NCI-H1694 (cell line): ENCODE measurements around the gene MAP3K10.

Experiments used
- DNase-seq: peaks from one replicate; lab custom pipeline; 2025; lab: John Stamatoyannopoulos, UW

Gene MAP3K10

DNA sequence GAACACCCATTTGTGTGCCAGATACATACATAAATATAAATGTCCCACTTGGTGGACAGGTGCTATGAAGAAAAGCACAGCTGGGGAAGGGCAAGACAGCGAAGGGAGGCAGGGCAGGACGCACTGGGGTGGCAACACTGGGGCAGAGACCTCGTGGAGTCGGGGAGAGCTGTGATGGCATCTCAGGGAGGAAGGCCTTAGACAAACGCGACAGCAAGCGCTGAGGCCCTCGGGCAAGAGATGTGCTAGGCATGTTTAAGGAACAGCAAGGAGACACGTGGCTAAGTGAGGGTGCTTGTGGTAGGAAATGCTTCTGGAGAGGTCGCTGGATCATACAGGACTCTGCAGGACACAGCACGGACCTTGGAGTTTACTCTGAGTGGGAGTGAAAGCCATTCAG is 58.6 kb downstream of the MAP3K10 start:
- no peak for DNase-seq

DNA sequence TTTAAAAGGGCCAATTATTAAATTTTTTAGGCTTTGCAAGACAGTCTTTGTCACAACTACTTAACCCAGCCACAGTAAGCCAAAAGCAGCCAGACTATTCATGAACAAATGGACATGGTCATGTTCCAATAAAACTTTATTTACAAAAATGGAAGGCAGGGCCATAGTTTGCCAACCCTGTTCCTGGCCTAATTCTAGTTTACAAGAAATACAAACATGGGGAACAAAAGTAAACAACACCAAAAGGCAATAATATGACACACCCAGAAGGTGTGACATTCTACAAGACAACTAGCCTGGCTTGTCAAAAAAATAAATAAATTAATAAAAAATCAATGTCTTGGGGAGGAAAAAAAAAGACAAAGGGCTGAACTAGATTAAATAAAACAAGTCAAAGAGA is 60.0 kb downstream of the MAP3K10 start:
- no peak for DNase-seq

DNA sequence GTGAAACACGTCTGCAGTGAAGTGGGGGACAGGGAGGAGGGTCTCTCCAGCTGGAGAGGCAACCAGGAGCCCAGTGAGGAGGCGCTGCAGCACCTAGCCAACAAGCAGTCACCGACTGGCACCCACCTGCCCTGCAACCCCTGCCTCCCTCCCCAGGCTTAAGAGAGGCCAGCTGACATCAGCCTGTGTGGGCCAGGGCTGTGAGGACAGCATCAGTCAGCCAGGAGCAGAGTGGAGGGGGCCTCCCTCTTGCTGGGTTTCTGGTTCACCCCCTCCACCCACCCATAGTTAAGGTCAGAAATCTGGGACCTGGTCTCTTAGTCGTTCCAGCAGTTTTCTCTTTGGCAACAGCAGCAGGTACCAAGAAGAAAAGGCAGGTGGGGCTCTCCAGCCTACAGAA is 60.8 kb downstream of the MAP3K10 start:
- DNase-seq = no peak

DNA sequence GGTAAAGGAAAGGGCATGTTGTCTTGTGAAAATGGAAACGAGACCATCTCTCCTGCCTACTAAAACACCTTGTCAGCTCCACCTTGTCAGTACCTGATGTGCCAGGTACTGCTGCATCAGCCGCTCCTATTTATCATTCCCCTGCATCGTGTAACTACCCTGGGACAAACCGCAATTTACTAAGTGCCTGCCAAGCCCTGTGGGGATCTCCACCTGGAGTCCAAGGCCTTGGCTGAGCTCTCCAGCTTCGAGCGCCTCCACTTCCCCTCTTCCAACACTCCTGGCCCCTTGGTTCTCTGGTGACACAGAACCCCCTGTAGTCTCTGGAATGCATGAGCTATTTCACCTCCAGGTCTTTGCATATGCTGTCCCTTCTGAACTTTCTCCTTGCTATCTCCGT is 61.2 kb downstream of the MAP3K10 start:
- no peak for DNase-seq

DNA sequence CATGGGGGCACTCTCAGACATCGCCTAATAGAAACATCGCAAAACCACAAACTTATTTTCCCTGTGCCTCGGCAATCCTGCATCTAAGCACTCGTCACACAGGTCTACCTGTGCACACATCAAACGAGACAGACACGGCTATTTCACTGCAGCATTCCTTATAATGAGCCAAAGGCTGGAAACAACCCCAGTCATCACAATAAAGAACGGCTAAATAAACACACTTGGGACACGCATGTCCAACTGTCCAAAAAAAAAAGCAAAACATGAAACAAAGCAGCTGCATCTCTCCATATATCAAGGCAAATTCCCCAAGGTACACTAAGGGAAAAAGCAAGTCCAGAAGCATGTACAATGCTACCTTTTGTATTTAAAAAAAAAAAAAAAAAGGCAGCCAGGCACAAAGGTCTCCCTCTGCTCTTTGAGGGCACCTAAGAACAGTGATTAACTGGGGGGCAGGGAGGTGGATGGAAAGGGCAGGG is 62.4 kb downstream of the MAP3K10 start:
- DNase-seq = no peak

DNA sequence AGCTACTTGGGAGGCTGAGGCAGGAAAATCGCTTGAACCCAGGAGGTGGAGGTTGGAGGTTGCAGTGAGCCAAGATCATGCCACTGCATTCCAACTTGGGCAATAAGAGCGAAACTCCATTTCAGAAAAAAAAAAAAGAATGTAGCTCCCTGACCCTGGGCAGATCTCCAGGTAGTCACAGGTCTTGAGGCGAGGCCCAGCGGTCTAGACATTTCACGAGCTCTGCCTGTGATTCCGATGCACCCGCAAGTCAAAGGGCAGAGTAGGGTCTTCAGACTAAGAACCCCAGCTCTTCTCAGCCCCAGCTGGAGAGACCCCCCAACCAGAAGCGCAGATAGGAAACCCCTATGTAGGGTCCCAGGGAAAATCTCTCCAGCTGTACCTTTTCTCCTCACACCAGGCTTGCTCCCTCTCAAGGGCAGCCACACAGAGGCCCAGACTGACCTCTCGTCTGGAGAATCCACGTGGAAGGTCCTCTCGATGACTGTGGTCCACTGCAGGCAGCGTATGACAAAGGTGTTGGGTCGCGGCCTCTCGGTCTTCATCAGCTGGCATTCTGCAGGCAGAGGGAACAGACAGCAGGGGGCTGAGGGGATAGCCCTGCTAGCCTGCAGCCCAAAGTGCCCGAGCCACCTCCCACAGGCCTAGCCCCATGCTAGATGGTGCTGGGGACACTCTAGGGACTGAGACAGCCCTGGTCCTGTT is 63.6 kb downstream of the MAP3K10 start:
- DNase-seq = no peak

DNA sequence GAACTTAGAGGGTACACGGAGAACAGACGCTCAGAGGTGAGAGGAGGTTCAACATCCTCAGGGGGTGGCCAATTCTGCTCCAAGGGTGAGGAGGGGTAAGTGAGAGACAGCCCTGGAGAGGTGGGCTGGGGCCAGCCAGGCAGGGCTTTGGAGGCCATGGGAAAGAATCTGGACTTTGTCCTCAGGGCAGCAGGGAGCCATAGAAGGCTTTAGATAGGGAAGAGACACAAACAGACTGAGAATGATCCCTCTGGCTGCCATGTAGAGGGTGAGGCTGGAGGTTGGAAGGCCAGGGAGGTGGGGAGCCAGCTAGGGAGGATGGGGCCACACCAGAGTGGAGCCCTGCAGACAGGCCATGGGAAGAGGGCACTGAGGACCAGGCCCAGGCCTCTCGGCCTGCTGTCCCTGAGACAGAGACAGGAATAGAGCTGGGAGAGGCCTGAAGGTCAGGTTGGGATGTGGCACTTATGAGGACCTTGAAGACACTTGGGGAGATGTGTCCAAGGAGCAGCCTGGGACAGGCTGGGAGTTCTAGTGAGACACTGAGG is 64.5 kb downstream of the MAP3K10 start:
- DNase-seq = no peak

DNA sequence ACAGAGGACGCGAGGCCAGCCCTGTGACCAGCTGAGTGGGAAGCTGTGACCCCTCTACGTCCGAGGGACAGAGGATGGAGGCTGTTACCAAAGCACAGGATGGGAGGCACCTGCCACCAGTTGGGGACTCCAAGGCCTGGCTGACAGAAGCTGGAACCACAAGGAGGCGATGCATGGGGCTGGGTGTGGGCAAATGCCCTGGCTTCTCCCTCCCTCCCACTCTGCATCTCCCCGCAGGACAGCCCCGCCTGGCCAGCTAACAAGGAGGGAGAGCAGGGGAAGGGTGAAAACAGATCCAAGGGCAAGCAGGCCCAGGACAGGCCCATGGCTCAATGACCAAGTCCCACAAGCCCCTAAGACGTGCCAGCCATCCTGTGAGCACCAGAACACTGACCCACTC is 65.3 kb downstream of the MAP3K10 start:
- DNase-seq = no peak

DNA sequence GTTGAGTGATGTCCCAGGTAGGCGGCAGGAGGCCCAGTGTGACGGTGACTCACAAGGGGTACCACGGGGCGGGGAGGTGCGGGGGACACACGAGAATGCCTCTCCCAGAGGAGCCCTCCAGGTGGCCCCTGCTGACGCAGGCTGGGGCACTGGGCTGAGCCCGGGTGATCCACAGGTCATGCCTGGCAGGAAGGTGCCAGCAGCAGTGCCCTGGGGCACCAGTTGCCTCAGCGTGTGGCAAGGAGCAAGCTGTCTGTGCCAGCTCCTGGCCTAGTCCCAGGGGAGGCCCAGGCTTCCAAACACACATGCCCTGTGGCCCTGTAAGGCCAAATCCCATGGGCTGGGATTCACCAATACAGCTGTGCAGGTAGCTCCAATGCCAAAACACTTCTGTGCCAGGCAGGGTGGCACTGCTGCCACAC is 65.9 kb downstream of the MAP3K10 start:
- no peak for DNase-seq

DNA sequence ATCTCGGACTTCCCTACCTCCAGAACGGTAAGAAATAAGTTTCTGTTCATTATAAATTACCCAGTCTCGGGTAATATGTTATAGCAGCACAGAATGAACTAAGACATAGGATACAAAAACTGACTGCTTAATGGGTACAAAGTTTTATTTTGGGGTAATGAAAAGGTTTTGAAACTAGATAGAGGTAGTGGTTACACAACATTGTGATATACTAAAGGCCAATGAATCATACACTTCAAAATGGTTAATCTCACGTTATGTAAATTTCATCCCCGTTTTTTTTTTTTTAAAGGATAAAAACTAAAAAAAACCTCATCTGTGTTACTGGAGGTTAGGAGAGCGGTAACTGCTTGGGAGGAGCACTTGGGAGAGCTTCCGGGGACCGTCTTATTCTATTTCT is 70.4 kb downstream of the MAP3K10 start:
- no peak for DNase-seq

DNA sequence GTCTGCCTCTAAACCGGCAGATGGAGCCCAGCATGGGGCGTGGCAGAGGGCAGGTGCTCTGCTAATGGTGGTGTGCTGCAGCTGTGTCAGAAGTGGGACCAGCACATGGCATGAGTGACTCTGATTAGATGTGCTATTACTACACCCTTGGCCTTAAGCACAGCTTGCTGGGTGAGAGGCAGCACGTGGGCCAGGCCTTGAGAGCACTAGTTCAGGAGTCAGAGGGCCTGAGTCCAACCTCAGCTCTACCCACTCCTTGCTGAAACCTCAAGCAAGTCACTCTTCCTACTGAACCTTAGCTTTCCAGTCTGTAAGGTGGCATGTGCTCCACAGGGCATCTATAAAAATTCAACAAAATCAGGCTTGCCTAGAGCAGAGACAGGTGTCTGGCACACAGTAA is 71.2 kb downstream of the MAP3K10 start:
- no peak for DNase-seq

DNA sequence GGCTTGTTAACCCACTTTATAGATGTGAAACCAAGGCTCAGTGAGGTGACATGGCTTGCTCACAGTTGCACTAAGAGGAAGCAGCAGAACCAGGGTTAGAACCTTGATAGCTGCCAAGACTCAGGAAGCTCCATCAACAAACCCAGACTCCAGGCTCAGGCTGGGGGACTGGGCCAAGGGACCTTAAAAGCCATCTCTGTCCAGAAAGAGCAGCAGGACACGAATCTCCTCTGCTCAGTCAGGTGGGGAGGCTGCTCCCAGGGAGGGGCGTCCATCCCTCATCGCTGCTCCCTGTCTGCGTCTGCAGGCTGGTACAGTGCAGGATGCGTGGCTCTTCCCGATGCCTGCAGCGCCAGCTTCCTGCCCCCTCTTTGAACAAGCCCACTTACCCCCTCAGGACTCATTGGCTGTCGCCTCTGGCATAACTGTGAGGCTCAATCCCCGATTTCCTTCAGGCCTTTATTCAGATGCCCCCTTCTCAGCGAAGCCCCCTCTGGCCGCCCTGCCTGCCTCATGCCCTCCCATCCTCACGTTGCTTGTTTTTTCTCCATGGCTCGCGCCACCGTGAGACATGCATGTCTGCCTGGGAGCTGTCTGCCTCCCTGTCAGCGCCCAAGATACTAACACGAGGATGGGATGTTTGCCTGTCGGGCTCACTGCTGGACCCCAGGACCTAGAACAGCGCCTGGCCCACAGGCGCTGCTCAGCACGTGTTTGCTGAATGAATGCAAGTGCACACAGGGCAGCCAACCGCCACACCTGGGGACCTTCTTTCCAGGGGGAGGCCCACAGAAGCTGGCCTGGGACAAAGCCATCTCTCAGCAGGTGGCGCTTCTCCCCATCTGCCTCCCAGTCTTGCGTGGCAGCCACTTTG is 72.5 kb downstream of the MAP3K10 start:
- no peak for DNase-seq

DNA sequence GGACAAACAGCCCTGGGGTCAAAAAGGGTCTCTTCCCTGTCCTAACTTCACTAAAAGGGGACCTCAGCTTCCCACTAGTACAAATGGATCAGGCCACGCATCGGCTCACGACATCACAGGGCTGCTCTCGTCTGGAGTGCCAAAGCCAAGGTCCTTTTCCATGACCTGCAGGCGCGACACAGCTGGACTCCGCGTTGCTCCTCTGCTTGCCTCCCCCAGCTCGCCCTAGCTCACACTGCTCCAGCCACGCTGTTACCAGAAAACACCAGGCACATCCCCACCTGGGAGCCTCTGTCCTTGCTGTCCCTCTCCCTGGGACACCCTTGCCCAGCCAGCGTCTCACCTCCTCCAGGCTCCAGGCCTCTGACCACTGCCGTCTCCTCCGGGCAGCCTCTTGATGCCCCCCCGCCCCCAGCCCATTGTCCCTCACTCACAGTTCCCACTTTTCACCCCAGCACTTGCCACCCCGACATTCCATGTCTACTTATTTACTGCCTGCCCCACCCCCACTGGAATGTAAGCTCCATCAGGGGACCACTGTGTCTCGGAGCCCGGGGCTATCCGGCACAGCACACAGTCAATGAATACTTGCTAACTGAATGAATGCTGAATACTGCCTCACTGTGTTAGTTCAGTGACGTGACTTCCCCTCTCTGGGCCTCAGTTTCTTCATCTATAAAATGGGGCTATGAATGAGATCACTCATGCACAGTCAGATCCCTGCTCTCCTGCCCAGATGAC is 73.3 kb downstream of the MAP3K10 start:
- DNase-seq = no peak
